RWPE1 (cell line): ENCODE data around the gene GALNT6.

Experiments
- CTCF ChIA-PET: fragments of 350-600 bp; sonication (Branson Sonifier 250); formaldehyde crosslinking; extraction: SDS; loops from one replicate; lab custom pipeline; 2021; lab: Yijun Ruan, JAX
- POLR2A ChIA-PET: fragments of 400-600 bp; formaldehyde crosslinking; extraction: SDS; loops from one replicate; lab custom pipeline; 2020; ENCODE audit warnings: antibody characterized with exemption; ENCODE audit not compliant: low non-redundant PET; lab: Yijun Ruan, JAX
- DNase-seq: peaks from one replicate; pipeline ENCODE4 v3.0.0; 2012; ENCODE audit warnings: low spot score
- H3K27ac ChIP-seq: fragments of 450-650 bp; 2 replicates; pipeline ENCODE4 v1.5.1; 2017
- CTCF ChIP-seq: fragments of 450-650 bp; conservative IDR thresholded peaks from 2 replicates; pipeline ENCODE4 v1.5.1; 2017; ENCODE audit warnings: low read depth, mild to moderate bottlenecking

GALNT6 gene

GRCh38 chr12:51403159-51403558 lies 12.0 kb upstream of the GALNT6 start:
- TF ChIP-seq CTCF, result no peak
- no peak overlapping the region for H3K27ac ChIP-seq
- POLR2A ChIA-PET, result no interaction called here
- CTCF ChIA-PET, result interaction anchor here (0.6 kb wide), 2 partner anchors 18 to 269 kb away, joined by 3 to 4 read pairs; no protein-coding TSS in a partner anchor
- no peak for DNase-seq

GRCh38 chr12:51401900-51402299 lies 10.7 kb upstream of the GALNT6 start:
- DNase-seq, result no peak
- ChIA-PET CTCF (interaction anchor here (0.5 kb wide), 1 partner anchor 346 kb away, joined by 3 read pairs; no protein-coding TSS in a partner anchor), POLR2A (no interaction called here)
- no peak overlapping the region for H3K27ac ChIP-seq
- TF ChIP-seq CTCF, result no peak

- ChIA-PET POLR2A (interaction anchor here (0.6 kb wide), 1 partner anchor 623 kb away, joined by 10 read pairs; no protein-coding TSS in a partner anchor), CTCF (interaction anchor here (0.5 kb wide), 1 partner anchor 346 kb away, joined by 3 read pairs; no protein-coding TSS in a partner anchor)
- TF ChIP-seq CTCF, result no peak
- H3K27ac ChIP-seq, result no peak overlapping the region
- DNase-seq, result no peak
These were observed 10.3 kb upstream of the GALNT6 start for GRCh38 chr12:51401486-51401885.

GRCh38 chr12:51401020-51401419 lies 9.8 kb upstream of the GALNT6 start:
- no peak for DNase-seq
- ChIA-PET POLR2A (interaction anchor here (0.6 kb wide), 1 partner anchor 623 kb away, joined by 10 read pairs; no protein-coding TSS in a partner anchor), CTCF (no interaction called here)
- H3K27ac ChIP-seq, result no peak overlapping the region
- no peak for TF ChIP-seq CTCF

- POLR2A ChIA-PET, result no interaction called here
These were observed 8.7 kb upstream of the GALNT6 start for GRCh38 chr12:51399891-51400290.

GRCh38 chr12:51397670-51398069 lies 6.5 kb upstream of the GALNT6 start:
- H3K27ac ChIP-seq, result no peak overlapping the region
- DNase-seq, result no peak
- CTCF ChIA-PET, result no interaction called here
- POLR2A ChIA-PET, result no interaction called here
- no peak for TF ChIP-seq CTCF

More at GRCh38 chr12:51399891-51400290, 8.7 kb upstream of the GALNT6 start:
- TF ChIP-seq CTCF, result no peak
- no peak for DNase-seq
- CTCF ChIA-PET, result interaction anchor here (0.7 kb wide), 1 partner anchor 424 kb away, joined by 3 read pairs; no protein-coding TSS in a partner anchor
- H3K27ac ChIP-seq, result no peak overlapping the region
